Cerebellar cortex (tissue), 1 donor: ENCODE data around the gene GLIS2.

Experiments used
- DNase-seq: peaks from one replicate; pipeline ENCODE4 v3.0.0-alpha.2; 2015; ENCODE audit warnings: low spot score

Gene GLIS2

GRCh38 chr16:4336701-4337539 is 21.1 kb downstream of the GLIS2 start:
- no peak for DNase-seq

DNA sequence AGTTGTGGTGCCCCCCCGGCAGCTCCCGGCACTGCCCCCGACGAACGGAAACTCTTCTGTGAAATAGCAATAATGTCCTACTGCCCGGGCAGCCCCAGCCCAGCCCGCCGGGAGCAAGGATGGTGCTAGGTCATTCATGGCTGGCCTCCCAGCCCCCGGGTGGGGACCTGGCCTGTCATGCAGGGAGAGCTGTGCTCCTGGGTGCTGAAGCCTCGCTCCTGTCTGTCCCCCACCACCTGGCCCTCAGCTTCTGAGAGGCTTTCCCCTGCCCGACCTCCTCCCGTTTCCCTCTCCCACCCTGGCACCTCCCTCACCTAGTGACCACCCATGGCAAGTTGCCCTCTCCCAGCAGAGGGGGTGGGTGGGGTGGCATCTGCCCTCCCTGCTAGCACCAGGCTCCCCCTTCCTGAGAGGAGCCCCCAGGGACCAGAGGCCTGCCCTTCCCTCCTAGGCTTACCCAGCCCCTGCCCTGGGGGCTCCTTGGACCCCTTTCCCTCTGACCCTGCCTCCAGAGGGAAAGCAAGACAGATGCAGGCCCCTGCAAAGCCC is 21.7 kb downstream of the GLIS2 start:
- DNase-seq: no peak

DNA sequence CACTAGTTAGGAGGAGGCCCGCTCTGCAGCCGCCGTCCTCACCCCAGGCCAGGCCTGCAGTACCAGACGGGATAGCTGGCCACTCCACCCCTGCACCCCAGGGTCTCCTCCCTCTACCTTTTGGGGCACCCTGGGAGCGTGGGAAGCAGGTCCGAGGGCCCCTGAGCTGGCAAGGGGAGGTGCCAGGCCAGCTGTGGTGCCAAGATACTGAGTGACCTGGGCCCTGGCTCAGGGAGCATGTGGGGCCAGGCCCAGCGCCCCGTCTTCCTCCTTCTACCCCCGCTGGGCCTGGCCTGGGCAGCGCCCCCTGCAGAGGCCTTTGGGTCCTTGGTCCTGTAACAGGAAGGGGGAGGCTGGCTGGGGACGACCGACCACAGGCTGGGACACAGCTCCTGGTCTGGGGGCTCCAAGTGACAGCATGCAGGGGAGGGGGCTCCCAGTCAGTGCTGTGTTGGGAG is 22.3 kb downstream of the GLIS2 start:
- DNase-seq: no peak

- DNase-seq: no peak
Observed at GRCh38 chr16:4338712-4339299, 22.9 kb downstream of the GLIS2 start.

DNA sequence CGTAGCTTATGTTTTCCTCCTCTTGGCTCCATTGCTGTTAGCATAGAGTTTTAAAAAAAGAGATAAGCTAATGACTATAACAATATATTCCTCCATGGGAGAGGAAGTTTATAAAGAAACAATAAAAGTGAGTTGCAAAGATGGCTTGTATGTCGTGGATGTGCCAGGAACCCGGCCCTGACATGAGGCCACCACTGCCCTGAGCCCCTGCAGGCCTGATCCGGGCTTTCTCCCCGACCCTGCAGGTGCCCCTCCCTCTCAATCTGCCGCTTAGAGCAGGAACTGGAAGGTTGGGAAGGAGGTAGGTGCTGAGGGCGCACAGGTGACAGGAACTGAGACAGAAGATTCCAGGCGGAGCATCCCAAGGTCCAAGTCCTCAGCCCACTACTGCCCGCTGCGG is 23.6 kb downstream of the GLIS2 start:
- no peak for DNase-seq

DNA sequence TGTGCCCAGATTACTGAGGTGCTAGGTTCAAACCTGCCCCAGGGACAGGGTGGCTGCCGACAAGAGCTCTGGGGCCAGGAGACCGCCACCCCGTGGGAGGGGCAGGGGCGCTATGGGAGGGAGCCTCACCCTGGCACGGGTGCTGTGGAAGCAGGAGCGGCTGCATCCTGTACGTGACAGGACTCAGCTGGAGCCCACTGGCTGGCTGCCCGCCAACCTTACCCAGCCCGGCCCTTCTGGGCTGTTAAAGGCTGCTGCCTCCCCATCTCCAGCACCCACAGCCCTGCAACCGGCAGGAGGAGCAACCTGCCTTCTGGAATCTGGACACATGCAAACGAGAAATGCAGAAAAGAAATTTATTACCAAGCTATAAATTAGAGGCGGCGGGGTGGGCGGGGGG is 24.0 kb downstream of the GLIS2 start:
- DNase-seq: no peak

DNA sequence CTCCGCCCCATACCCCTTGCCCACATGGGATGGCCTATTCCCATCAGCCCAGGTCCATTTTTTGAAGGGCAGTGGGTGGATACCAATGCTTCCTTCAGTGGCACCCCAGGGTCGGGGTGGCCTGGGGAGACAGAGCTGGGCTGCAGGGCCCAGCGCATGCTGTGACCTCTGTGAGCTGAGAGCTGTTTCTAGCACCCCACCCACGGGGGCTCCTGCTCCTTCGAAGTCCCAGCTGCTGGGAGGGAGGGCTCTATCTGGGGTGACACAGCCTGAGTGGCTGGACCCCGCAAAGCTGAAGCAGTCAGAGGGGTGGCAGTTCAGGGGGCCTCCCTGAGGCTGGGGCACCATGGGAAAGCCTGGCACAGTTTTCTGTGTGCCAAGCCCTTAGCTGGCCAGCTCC is 24.6 kb downstream of the GLIS2 start:
- DNase-seq: no peak

GRCh38 chr16:4341250-4341649 is 25.4 kb downstream of the GLIS2 start:
- no peak for DNase-seq

GRCh38 chr16:4342866-4343744 is 27.2 kb downstream of the GLIS2 start:
- DNase-seq: no peak

GRCh38 chr16:4344300-4344982 is 28.6 kb downstream of the GLIS2 start:
- peak; percentile 71 for DNase-seq

DNA sequence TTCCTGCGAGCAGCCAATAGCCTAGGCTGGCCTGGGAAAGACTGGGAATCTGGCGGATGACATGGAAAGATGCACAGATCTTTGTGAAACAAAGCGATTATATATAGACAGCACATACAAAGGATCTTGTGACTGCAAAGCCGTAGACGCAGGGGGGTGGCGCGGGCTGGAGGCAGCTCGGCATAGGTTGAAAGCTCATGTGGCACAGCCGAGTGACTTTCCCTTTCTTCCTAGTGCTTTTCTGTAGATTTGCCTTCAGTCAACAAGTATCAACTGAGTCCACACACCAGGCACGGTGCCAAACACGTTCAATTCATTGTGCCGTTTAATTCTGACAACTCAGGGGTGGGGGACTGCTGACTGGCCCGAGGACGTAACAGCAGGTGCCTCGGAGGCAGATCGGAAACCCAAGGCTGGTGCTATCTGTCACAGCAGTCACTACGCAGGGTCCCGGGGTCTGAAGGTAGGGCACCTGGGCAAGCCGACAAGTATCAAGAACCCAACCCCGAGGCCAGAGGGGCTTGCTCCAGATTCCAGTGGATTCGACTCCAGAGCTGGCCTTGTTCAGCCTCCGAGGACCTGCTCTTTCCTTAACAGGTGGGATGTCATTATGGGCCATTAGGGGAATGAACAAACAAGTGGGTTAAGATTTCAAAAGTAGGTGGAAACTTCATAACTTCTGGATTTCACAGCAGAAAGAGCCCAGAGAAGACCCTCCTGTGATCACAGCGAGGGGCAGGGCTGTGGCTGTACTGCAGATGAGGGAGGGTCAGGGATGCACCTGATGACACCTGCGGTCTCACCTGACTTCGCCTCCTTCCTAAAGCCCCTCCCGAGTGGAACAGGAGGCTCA is 29.3 kb downstream of the GLIS2 start:
- DNase-seq: no peak

- DNase-seq: no peak
Observed at GRCh38 chr16:4345836-4346781, 30.2 kb downstream of the GLIS2 start.

GRCh38 chr16:4347010-4347409 is 31.1 kb downstream of the GLIS2 start:
- no peak for DNase-seq

DNA sequence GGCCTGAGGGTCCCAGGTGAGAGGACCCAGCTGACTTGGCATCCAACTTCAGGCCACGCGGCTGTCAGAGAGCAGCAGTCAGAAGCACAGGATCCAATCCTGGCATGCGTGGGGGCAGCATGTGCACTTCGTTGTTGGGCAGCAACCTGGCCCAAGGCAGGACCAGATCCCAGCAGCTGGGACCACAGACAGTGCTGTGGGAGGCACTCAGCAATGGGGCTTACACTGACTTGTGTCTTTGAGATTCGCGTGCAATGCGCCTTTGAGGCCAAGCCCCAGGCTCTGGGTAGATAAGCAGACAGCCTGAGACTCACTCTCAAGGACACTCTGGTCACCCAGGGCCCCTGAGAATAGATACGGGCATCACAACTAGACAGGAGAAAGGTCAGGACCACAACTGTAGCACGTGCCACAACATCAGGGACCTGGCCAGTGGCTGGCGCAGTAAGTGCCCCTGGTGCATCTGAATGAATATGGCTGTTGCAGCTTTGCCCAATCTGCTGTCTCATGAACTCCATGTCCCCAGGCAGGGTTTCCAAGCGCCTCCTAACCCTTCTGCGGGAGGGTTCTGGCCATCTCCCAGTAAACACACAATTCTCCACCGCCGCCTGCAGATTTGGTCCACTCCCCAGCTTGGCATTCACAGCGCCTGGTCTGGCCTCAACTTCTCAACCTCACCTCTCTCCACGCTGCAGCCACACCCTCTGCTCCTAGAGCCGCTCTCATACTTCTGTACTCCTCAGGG is 32.1 kb downstream of the GLIS2 start:
- DNase-seq: no peak

DNA sequence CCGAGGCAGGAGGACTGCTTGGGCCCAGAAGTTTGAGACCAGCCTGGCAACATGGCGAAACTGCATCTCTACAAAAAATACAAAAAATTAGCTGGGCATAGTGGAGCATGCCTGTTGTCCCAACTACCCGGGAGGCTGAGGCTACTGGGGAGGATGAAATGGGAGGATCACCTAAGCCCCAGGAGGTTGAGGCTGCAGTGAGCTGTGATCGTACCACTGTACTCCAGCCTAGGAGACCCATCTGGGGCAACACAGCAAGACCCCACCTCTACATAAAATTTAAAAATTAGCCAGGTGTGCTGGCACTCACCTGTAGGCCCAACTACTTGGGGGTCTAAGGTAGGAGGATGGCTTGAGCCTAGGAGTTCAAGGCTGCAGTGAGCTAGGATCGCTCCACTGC is 33.5 kb downstream of the GLIS2 start:
- no peak for DNase-seq

- no peak for DNase-seq
Observed at GRCh38 chr16:4350365-4350786, 34.5 kb downstream of the GLIS2 start.

DNA sequence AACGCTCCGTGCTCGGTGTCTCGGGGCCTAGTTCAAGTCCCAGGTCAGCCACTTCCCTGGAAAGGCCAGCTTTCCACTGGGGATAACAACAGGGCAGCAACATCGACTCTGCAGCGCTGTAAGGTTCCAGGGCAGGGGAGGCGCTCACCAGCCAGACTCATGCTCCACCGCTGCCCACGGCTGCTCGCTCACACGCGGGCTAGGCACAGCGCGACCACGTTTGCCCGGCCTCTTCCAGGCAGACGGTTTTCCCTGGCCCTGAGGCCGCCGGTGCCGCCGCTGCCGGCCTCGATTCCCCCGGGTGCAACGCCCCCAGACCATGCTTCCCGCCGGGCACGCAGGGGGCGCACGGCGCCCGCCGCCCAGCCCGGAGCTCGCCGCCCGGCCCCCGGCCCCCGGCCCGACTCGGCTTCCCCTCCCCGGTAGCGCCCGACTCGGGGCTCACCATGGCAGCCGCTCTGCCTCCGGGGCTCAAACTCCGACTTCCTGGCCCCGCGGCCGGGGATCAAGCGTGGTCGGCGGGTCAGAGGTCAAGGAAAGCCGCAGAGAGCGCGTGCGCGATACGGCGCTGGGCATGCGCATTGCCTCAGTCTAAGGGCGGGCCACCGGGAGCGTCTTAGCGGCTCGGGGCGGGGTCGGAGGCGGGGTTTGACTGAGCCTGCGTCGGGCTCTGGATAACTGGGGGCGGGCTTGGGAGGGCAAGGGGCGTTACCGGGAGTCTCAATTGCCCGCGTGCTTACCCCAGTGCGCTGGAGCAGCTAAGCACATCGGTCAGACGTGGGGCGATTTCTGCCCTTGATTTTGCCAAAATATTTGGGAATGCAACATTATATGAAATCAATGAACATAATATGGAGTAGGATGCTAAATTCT is 35.2 kb downstream of the GLIS2 start, which contains the start of gene PAM16:
PAM16 (minus strand) TSS at position 535 of the 873 bp plus-strand sequence; CDS start at position 448, 87 bp downstream.
- DNase-seq: peak; percentile 92

- no peak for DNase-seq
Observed at GRCh38 chr16:4351880-4352279, 36.0 kb downstream of the GLIS2 start.
